HUES6 (cell line): ENCODE data around the gene SMIM13.

Source experiments
- H3K27ac ChIP-seq: 2 replicates; pipeline ENCODE4 v1.7.0; 2013; ENCODE audit warnings: low read depth, mild to moderate bottlenecking, low read length, inconsistent platforms
- H3K27me3 ChIP-seq: 2 replicates; pipeline ENCODE4 v1.6.1; 2013; ENCODE audit warnings: low read length; ENCODE audit not compliant: control insufficient read depth, insufficient read depth
- H3K36me3 ChIP-seq: 2 replicates; pipeline ENCODE4 v1.6.1; 2013; ENCODE audit warnings: low read length; ENCODE audit not compliant: control insufficient read depth, insufficient read depth
- H3K4me1 ChIP-seq: 2 replicates; pipeline ENCODE4 v1.6.1; 2013; ENCODE audit warnings: low read length; ENCODE audit not compliant: control insufficient read depth, insufficient read depth
- H3K4me3 ChIP-seq: 2 replicates; pipeline ENCODE4 v1.5.1; 2013; ENCODE audit warnings: low read depth, low read length
- H3K9ac ChIP-seq: one replicate; pipeline ENCODE4 v1.6.1; 2013; ENCODE audit warnings: mild to moderate bottlenecking, low read length
- H3K9me3 ChIP-seq: 2 replicates; pipeline ENCODE4 v1.6.1; 2013; ENCODE audit warnings: low read depth, low read length; ENCODE audit not compliant: control insufficient read depth, insufficient read depth

Gene SMIM13

GRCh38 chr6:11160199-11160598, 66.6 kb downstream of the SMIM13 start:
- Histone ChIP-seq H3K9me3 (no peaks in the 10 kb centered on the region), H3K27ac (no peak overlapping the region), H3K9ac (no peak overlapping the region), H3K4me3 (no peak overlapping the region), H3K4me1 (peaks cover 14% of the 10 kb centered on the region), H3K27me3 (no peaks in the 10 kb centered on the region), H3K36me3 (no peaks in the 10 kb centered on the region)

GRCh38 chr6:11161031-11161956, 67.7 kb downstream of the SMIM13 start:
- no peak overlapping the region for H3K4me3 ChIP-seq
- no peaks in the 10 kb centered on the region for H3K27me3 ChIP-seq
- H3K4me1 ChIP-seq: peaks cover 14% of the 10 kb centered on the region
- no peaks in the 10 kb centered on the region for H3K9me3 ChIP-seq
- H3K9ac ChIP-seq: no peak overlapping the region
- H3K36me3 ChIP-seq: no peaks in the 10 kb centered on the region
- H3K27ac ChIP-seq: no peak overlapping the region

GRCh38 chr6:11162262-11162661, 68.6 kb downstream of the SMIM13 start:
- Histone ChIP-seq H3K9ac (no peak overlapping the region), H3K27ac (no peak overlapping the region), H3K27me3 (no peaks in the 10 kb centered on the region), H3K36me3 (no peaks in the 10 kb centered on the region), H3K4me3 (no peak overlapping the region), H3K4me1 (peaks cover 14% of the 10 kb centered on the region), H3K9me3 (no peaks in the 10 kb centered on the region)

- peaks cover 14% of the 10 kb centered on the region for H3K4me1 ChIP-seq
- H3K36me3 ChIP-seq: no peaks in the 10 kb centered on the region
- no peaks in the 10 kb centered on the region for H3K27me3 ChIP-seq
- no peak overlapping the region for H3K9ac ChIP-seq
- H3K9me3 ChIP-seq: no peaks in the 10 kb centered on the region
- no peak overlapping the region for H3K4me3 ChIP-seq
- H3K27ac ChIP-seq: no peak overlapping the region
These were observed 70.3 kb downstream of the SMIM13 start for GRCh38 chr6:11163932-11164331.

GRCh38 chr6:11164717-11165646, 71.3 kb downstream of the SMIM13 start:
- no peaks in the 10 kb centered on the region for H3K36me3 ChIP-seq
- H3K9me3 ChIP-seq: no peaks in the 10 kb centered on the region
- no peak overlapping the region for H3K27ac ChIP-seq
- H3K4me3 ChIP-seq: no peak overlapping the region
- peaks cover 14% of the 10 kb centered on the region for H3K4me1 ChIP-seq
- no peak overlapping the region for H3K9ac ChIP-seq
- no peaks in the 10 kb centered on the region for H3K27me3 ChIP-seq

- Histone ChIP-seq H3K9me3 (0 out of 2 replicates have a peak, but pooled peaks cover 3% of the 10 kb centered on the region), H3K9ac (no peak overlapping the region), H3K36me3 (no peaks in the 10 kb centered on the region)
These were observed 73.3 kb downstream of the SMIM13 start for GRCh38 chr6:11166948-11167347.

GRCh38 chr6:11168091-11168635, 74.5 kb downstream of the SMIM13 start:
- Histone ChIP-seq H3K4me1 (0 out of 2 replicates have a peak, but pooled peaks cover 6% of the 10 kb centered on the region), H3K9me3 (0 out of 2 replicates have a peak, but pooled peaks cover 3% of the 10 kb centered on the region), H3K9ac (no peak overlapping the region), H3K36me3 (no peaks in the 10 kb centered on the region), H3K27me3 (no peaks in the 10 kb centered on the region), H3K27ac (no peak overlapping the region), H3K4me3 (no peak overlapping the region)

More at GRCh38 chr6:11166948-11167347, 73.3 kb downstream of the SMIM13 start:
- Histone ChIP-seq H3K4me1 (peaks cover under 1% of the 10 kb centered on the region; the same call in 1 of the 2 replicates), H3K27ac (no peak overlapping the region), H3K4me3 (no peak overlapping the region), H3K27me3 (no peaks in the 10 kb centered on the region)

GRCh38 chr6:11171952-11172351, 78.3 kb downstream of the SMIM13 start:
- Histone ChIP-seq H3K4me3 (no peak overlapping the region), H3K9ac (no peak overlapping the region), H3K9me3 (0 out of 2 replicates have a peak, but pooled peaks cover 3% of the 10 kb centered on the region), H3K4me1 (peaks cover 10% of the 10 kb centered on the region; the same call in 1 of the 2 replicates), H3K36me3 (no peaks in the 10 kb centered on the region), H3K27me3 (no peaks in the 10 kb centered on the region), H3K27ac (no peak overlapping the region)

- no peak overlapping the region for H3K4me3 ChIP-seq
- 0 out of 2 replicates have a peak, but pooled peaks cover 3% of the 10 kb centered on the region for H3K9me3 ChIP-seq
- peaks cover 10% of the 10 kb centered on the region; the same call in 1 of the 2 replicates for H3K4me1 ChIP-seq
- no peaks in the 10 kb centered on the region for H3K27me3 ChIP-seq
- H3K27ac ChIP-seq: no peak overlapping the region
- H3K36me3 ChIP-seq: no peaks in the 10 kb centered on the region
- H3K9ac ChIP-seq: no peak overlapping the region
These were observed 79.1 kb downstream of the SMIM13 start for GRCh38 chr6:11172501-11173327.

GRCh38 chr6:11174242-11174611, 80.6 kb downstream of the SMIM13 start:
- H3K9ac ChIP-seq: no peak overlapping the region
- H3K27ac ChIP-seq: no peak overlapping the region
- no peaks in the 10 kb centered on the region for H3K36me3 ChIP-seq
- H3K27me3 ChIP-seq: no peaks in the 10 kb centered on the region
- 0 out of 2 replicates have a peak, but pooled peaks cover 3% of the 10 kb centered on the region for H3K9me3 ChIP-seq
- H3K4me1 ChIP-seq: peaks cover 13% of the 10 kb centered on the region
- no peak overlapping the region for H3K4me3 ChIP-seq
